Keratinocyte (primary cell): ENCODE results near the gene ARNT2.

Experiments used
- EZH2 ChIP-seq: IDR thresholded peaks from one replicate; pipeline ENCODE4 v1.6.1; 2012; ENCODE audit warnings: inconsistent platforms, mild to moderate bottlenecking, low read length, moderate library complexity
- TF ChIP-seq, protein P1 (sequence below), 3 experiments: IDR thresholded peaks in 1 of 3; conservative IDR thresholded peaks in 1 of 3; optimal IDR thresholded peaks in 1 of 3; 2 replicates in 2 of 3; 3 replicates in 1 of 3; pipeline versions ENCODE3 to v1.5.1; 2011; ENCODE audit warnings: low read length in 3 of 3, mild to moderate bottlenecking in 3 of 3, moderate library complexity in 2 of 3, control low read depth in 1 of 3, inconsistent platforms in 1 of 3; ENCODE audit not compliant: insufficient read depth in 2 of 3; ENCODE audit errors: extremely low read depth in 1 of 3

DNA sequence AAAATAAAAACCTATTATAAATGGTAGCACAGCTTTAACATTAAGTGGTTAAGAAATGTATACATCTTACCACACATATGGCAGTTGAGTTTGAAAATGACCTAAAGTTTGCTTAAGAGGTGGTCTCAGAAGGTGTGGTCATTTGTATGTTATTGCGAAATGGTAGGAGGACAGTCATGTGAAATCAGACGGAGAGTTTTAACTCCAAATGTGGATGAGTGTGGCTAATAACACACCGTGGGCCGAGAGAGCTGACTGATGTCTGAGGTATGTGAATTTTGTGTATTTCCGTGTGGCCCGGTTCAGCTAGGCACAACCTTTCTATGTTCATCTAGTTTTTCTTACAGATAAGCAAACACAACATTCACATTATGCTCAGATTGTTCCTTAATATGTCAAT, 71.9 kb downstream of the ARNT2 start:
- TF ChIP-seq, protein P1, sequence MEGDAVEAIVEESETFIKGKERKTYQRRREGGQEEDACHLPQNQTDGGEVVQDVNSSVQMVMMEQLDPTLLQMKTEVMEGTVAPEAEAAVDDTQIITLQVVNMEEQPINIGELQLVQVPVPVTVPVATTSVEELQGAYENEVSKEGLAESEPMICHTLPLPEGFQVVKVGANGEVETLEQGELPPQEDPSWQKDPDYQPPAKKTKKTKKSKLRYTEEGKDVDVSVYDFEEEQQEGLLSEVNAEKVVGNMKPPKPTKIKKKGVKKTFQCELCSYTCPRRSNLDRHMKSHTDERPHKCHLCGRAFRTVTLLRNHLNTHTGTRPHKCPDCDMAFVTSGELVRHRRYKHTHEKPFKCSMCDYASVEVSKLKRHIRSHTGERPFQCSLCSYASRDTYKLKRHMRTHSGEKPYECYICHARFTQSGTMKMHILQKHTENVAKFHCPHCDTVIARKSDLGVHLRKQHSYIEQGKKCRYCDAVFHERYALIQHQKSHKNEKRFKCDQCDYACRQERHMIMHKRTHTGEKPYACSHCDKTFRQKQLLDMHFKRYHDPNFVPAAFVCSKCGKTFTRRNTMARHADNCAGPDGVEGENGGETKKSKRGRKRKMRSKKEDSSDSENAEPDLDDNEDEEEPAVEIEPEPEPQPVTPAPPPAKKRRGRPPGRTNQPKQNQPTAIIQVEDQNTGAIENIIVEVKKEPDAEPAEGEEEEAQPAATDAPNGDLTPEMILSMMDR (optimal IDR thresholded peaks at IDR 0.05 in 1 of 3, IDR thresholded peaks at IDR 0.05 in 1 of 3, conservative IDR thresholded peaks at IDR 0.05 in 1 of 3; ENCODE audit: extremely low read depth in 1 of 3, insufficient read depth in 2 of 3, low read length in 3 of 3), result no peak
- no peak for TF ChIP-seq EZH2
